Muscle layer of duodenum (tissue), 2 donors: Measurements from ENCODE around the gene MOSMO.
"Not testable (repeated sequence)": the region's sequence is repeated elsewhere in the genome, so short reads cannot be mapped to it uniquely, and the experiment has no call there.

Experiments
- H3K27ac ChIP-seq: one replicate; pipeline ENCODE4 v1.7.0; 2013; ENCODE audit warnings: mild to moderate bottlenecking, low read length
- H3K27me3 ChIP-seq: one replicate; pipeline ENCODE4 v1.7.0; 2013; ENCODE audit warnings: low read depth, mild to moderate bottlenecking, control low read depth, low read length
- H3K36me3 ChIP-seq, 2 donors: one replicate each; pipeline ENCODE4 v1.7.0; 2013; ENCODE audit warnings: low read length in 2 of 2, control low read depth in 1 of 2, mild to moderate bottlenecking in 1 of 2; ENCODE audit not compliant: insufficient read depth in 2 of 2, control insufficient read depth in 1 of 2
- H3K4me1 ChIP-seq, 2 donors: one replicate each; pipeline ENCODE4 v1.7.0; 2013; ENCODE audit warnings: low read length in 2 of 2, mild to moderate bottlenecking in 2 of 2, control low read depth in 1 of 2, moderate library complexity in 1 of 2; ENCODE audit not compliant: insufficient read depth in 2 of 2, control insufficient read depth in 1 of 2
- H3K4me3 ChIP-seq, 2 donors: one replicate each; pipeline ENCODE4 v1.7.0; 2013; ENCODE audit warnings: low read length in 2 of 2, low read depth in 1 of 2, mild to moderate bottlenecking in 1 of 2
- H3K9me3 ChIP-seq, 2 donors: one replicate each; pipeline ENCODE4 v1.7.0; 2013; ENCODE audit warnings: low read length in 2 of 2, control low read depth in 1 of 2, mild to moderate bottlenecking in 1 of 2; ENCODE audit not compliant: control insufficient read depth in 1 of 2
- donor health status: healthy.

Gene MOSMO

DNA sequence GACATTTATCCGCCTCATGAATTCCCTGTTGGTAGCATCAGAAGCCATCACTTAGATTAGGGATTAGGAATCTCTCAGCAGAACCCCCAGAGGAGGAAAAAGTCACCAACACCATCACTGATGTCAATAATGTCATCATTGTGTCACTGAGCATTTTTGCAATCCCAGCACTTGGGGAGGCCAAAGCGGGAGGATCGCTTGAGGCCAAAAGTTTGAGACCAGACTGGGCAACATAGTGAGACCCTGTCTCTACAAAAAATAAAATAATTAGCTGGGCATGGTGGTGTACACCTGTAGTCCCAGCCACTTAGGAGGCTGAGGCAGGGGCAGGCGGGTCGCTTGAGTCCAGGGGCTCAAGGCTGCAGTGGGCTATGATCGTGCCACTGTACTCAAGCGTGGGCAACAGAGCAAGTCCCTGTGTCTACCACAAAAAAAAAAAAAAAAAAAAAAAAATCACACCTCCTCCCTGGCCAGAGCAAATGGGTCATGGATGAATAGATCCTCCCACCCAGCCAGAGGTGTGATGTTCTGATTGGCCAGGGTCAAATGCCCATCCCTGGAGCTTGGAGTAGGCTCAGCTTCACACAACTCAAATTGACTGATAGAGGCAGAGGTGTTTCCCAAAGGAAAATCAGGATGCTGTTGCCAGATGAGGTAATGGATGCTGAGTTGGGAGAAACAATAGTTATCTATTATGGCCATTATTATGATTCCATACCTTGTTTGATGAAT is 116.0 kb downstream of the MOSMO start:
- Histone ChIP-seq H3K36me3 (no peaks in the 10 kb centered on the region), H3K9me3 (no peaks in the 10 kb centered on the region), H3K27me3 (no peaks in the 10 kb centered on the region), H3K4me1 (no peaks in the 10 kb centered on the region), H3K4me3 (no peak overlapping the region), H3K27ac (no peak overlapping the region)

DNA sequence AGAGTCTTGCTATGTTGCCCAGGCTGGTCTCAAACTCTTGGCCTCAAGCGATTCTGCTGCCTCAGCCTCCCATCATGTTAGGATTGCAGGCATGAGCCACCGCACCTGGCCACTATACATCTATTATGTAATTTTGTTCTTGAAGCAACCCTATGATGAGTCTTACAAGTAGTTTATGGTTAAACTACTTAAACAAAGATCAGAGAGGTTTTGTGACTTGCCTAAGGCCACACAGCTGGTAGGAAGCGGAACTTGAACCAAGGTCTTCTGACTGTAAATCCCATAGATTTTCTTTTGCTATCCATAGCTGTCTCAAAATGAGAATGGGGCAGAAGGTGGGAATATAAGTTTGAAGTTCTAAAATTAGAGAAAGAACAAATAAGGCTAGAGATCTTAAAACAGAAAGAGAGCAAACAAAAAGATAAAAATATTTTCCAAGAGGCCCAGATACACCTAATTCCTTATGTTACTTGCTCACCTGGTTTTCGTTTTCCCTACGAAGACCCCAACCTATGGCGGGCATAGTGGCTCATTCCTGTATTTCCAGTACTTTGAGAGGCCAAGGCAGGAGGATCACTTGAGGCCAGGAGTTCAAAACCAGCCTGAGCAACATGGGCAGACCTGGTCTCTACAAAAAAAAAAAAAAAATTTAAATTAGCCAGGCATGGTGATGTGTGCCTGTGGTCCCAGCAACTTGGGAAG is 116.8 kb downstream of the MOSMO start:
- no peaks in the 10 kb centered on the region for H3K4me1 ChIP-seq
- no peak overlapping the region for H3K4me3 ChIP-seq
- no peaks in the 10 kb centered on the region for H3K27me3 ChIP-seq
- no peak overlapping the region for H3K27ac ChIP-seq
- no peaks in the 10 kb centered on the region for H3K36me3 ChIP-seq
- no peaks in the 10 kb centered on the region for H3K9me3 ChIP-seq

DNA sequence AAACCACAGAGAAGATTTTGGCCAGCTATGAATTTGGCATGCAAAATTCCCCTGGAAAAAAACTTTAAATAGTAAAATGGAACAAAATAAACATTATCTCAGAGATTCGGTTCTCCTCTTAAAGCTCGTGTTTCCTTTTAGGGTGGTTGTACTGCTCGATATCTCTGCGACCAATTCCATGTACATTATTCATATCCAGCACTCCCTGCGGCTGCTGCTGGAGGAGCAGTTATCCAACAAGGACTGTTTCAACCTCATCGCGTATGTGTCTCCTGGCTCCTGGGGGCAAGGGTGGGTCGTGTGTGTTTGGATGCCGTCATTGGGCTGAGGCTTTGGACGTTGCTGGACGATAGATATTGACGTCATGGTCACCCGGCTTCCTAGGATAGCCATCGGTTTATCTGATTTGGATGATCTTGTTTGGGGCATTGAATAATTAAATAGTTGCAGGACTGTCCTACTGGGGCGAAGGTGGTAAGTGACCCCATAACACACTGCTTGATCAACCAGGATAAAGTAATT is 118.2 kb downstream of the MOSMO start:
- Histone ChIP-seq H3K36me3 (no peaks in the 10 kb centered on the region), H3K4me3 (no peak overlapping the region), H3K27me3 (no peaks in the 10 kb centered on the region), H3K9me3 (no peaks in the 10 kb centered on the region), H3K4me1 (no peaks in the 10 kb centered on the region), H3K27ac (no peak overlapping the region)

DNA sequence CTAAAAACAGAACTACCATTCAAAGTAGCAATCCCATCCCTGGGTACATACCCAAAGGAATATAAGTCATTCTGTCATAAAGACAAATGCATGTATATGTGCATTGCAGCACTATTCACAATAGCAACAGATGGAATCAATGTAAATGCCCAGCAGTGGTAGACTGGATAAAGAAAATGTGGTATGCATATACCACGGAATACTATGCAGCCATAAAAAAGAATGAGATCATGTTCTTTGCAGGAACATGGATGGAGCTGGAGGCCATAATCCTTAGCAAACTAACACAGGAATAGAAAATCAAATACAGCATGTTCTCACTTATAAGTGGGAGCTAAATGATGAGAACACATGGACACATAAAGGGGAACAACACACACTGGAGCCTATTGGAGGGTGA is 120.6 kb downstream of the MOSMO start:
- H3K36me3 ChIP-seq, H3K4me3 ChIP-seq, H3K9me3 ChIP-seq, H3K4me1 ChIP-seq, H3K27me3 ChIP-seq, H3K27ac ChIP-seq: not testable (repeated sequence)

DNA sequence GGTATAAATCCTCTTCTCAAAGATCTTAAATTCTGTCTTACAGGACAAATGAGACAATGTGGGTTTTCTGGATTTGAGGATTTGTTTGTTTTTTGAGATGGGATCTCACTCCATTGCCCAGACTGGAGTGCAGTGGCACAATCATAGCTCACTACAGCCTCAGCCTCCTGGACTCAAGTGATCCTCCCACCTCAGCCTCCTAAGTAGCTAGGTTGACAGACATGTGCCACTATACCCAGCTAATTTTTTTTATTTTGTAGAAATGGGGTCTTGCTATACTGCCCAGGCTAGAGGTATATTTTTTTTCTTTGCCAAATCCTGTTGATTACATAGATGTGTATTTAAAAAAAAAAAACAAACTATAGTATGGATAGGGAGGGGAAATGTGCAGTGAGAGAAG is 122.6 kb downstream of the MOSMO start:
- Histone ChIP-seq H3K4me3 (no peak overlapping the region), H3K4me1 (no peaks in the 10 kb centered on the region), H3K27me3 (no peaks in the 10 kb centered on the region), H3K27ac (no peak overlapping the region), H3K9me3 (no peaks in the 10 kb centered on the region), H3K36me3 (no peaks in the 10 kb centered on the region)

DNA sequence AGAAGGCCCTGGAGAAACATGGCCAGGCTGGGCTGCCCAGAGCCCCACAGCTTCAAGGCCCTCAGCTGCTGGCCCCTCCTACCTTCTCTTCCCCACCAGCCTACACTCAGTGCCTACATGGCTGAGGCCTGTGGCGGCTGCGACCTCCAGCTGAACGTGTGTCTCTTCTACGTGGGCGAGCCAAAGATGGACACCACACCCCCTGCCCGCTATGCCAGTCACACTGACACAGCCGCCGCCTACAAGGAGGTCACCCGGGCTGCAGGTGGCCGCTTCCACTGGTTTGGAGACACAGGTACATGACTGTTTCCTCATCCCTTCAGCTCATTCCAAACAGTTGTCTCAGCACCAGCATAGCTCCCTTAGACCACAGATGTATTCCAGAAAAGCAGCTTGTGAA is 124.9 kb downstream of the MOSMO start:
- H3K27ac ChIP-seq = no peak overlapping the region
- no peaks in the 10 kb centered on the region for H3K36me3 ChIP-seq
- no peak overlapping the region for H3K4me3 ChIP-seq
- H3K9me3 ChIP-seq = no peaks in the 10 kb centered on the region
- no peaks in the 10 kb centered on the region for H3K27me3 ChIP-seq
- no peaks in the 10 kb centered on the region for H3K4me1 ChIP-seq
